Skeletal muscle tissue (tissue), 4 donors: ENCODE data around the gene TXNDC17. TPM values are rescaled to one million over a fixed set of nuclear protein-coding genes. Genes with fewer than 3 reads are reported as not detected.
"Not testable (repeated sequence)": the region's sequence is repeated elsewhere in the genome, so short reads cannot be mapped to it uniquely, and the experiment has no call there.

Experiments
- H3K27ac ChIP-seq: one replicate; pipeline ENCODE4 v1.7.0; 2013; ENCODE audit warnings: mild to moderate bottlenecking, low read depth, low read length, inconsistent platforms
- H3K27me3 ChIP-seq, 3 donors: one replicate each; pipeline ENCODE4 v1.7.0; 2013; ENCODE audit warnings: low read length in 3 of 3; ENCODE audit not compliant: control insufficient read depth in 3 of 3, insufficient read depth in 3 of 3
- H3K36me3 ChIP-seq, 3 donors: one replicate each; pipeline ENCODE4 v1.7.0; 2013; ENCODE audit warnings: low read length in 3 of 3; ENCODE audit not compliant: control insufficient read depth in 3 of 3, insufficient read depth in 3 of 3
- H3K4me1 ChIP-seq, 3 donors: one replicate each; pipeline ENCODE4 v1.7.0; 2013; ENCODE audit warnings: low read length in 3 of 3, mild to moderate bottlenecking in 3 of 3; ENCODE audit not compliant: control insufficient read depth in 3 of 3, insufficient read depth in 3 of 3
- H3K4me3 ChIP-seq, 3 donors: one replicate each; pipeline ENCODE4 v1.7.0; 2013; ENCODE audit warnings: low read length in 3 of 3
- H3K9ac ChIP-seq, 3 donors: one replicate each; pipeline ENCODE4 v1.7.0; 2013; ENCODE audit warnings: low read length in 3 of 3, mild to moderate bottlenecking in 3 of 3, moderate library complexity in 2 of 3, low read depth in 1 of 3
- H3K9me3 ChIP-seq, 3 donors: one replicate each; pipeline ENCODE4 v1.7.0; 2013; ENCODE audit warnings: low read length in 3 of 3; ENCODE audit not compliant: control insufficient read depth in 3 of 3
- total RNA-seq: library from RNA; depleted of rRNA; stranded (reverse); fragments of >200 nt; gene quantifications from one replicate; pipeline ENCODE4 v1.2.3, GENCODE V29; 2014
- donor health status: Osteomylitis.

TXNDC17 gene
- total RNA-seq, 1 donor from 2014 or later = 8.4 TPM

GRCh38 chr17:6657633-6658287, 16.9 kb downstream of the TXNDC17 start:
- Histone ChIP-seq H3K9me3 (no peaks in the 10 kb centered on the region), H3K36me3 (no peaks in the 10 kb centered on the region), H3K4me1 (peaks cover 5 to 15% (median 7%) of the 10 kb centered on the region in 3 donors), H3K27ac (no peak overlapping the region), H3K9ac (no peak overlapping the region), H3K4me3 (no peak overlapping the region), H3K27me3 (peaks cover 38 to 60% (median 45%) of the 10 kb centered on the region in 3 donors)

DNA sequence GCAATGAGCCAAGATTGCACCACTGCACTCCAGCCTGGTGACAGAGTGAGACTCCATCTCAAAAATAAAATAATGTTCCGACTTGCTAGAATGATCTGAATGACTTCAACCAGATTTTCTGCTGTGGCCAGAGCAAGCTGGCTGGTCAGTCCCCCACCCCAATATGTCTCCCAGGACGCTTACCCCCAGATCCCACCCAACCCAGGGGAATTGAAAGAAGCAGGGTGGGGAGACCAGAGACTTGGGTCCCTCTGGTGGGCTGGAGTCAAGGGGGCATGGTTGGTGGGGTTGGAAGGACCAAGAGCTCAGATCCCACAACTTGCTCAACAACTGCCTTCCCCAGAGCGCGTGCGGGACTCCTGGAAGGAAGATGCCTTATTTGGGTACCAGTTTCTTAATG, 17.6 kb downstream of the TXNDC17 start:
- peaks cover 38 to 57% (median 45%) of the 10 kb centered on the region in 3 donors for H3K27me3 ChIP-seq
- H3K9me3 ChIP-seq = not testable (repeated sequence)

DNA sequence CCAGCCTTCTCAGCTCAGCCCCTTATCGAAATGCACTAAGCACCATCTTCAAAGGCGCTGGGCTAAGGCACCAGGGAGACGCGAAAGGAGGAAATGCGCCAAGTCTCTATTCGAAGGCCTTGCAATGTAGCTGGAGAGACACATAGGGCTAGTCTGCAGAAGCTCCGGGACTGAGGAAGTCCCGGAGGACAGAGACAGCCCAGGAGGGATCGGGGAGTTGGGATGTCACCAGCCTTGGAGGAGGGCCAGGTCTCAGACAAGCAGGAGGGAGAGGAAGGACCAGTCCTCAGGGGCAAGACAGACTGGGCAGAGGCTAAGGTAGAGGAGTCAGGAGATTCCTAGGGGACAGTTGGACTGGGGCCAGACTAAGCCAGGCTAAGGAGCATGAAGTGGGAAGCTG, 19.2 kb downstream of the TXNDC17 start:
- Histone ChIP-seq H3K36me3 (no peaks in the 10 kb centered on the region), H3K9me3 (no peaks in the 10 kb centered on the region), H3K27me3 (peaks cover 31 to 42% (median 35%) of the 10 kb centered on the region in 3 donors), H3K4me1 (peaks cover 0 to 2% (median 1%) of the 10 kb centered on the region in 3 donors), H3K9ac (no peak overlapping the region), H3K4me3 (no peak overlapping the region), H3K27ac (no peak overlapping the region)

More for the DNA sequence above, 17.6 kb downstream of the TXNDC17 start:
- H3K9ac ChIP-seq, H3K36me3 ChIP-seq, H3K4me3 ChIP-seq, H3K4me1 ChIP-seq, H3K27ac ChIP-seq: not testable (repeated sequence)

DNA sequence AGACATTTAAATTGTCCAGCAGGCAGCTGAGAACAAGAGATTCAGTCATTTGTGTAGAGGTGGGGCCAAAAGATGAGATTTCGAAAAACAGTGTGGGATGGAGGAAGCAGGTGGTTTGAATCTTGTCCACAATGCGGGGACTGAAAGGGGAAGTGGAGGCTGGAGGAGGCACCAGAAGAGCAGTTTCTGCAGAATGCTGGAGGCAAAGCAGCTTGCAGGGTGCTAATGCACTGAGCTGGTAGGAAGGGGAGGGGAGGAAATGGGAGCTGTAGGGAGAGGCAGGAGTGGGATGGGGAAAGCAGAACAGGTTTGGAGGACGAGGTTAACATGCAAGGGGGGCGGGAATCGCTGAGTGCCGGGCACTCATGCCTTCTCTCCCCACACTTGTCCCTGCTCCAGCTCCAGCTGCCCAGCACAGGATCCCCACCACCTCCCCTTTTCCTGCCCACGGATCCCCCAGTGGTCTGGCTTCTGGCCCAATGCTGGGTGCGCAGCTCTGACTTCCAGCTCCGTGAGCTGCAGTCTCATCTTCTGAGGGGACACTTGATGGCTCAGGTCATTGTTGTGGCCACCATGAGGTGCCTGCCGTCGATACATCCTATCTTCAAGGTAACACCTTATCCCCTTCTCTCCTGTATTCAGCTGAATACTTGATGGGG, 20.1 kb downstream of the TXNDC17 start:
- Histone ChIP-seq H3K4me3 (no peak overlapping the region), H3K9me3 (no peaks in the 10 kb centered on the region), H3K9ac (no peak overlapping the region), H3K27me3 (peaks cover 26 to 37% (median 31%) of the 10 kb centered on the region in 3 donors), H3K36me3 (no peaks in the 10 kb centered on the region), H3K4me1 (no peaks in the 10 kb centered on the region), H3K27ac (no peak overlapping the region)

- peaks cover 26 to 37% (median 31%) of the 10 kb centered on the region in 3 donors for H3K27me3 ChIP-seq
Measured at GRCh38 chr17:6661464-6661848, 20.6 kb downstream of the TXNDC17 start.

GRCh38 chr17:6663200-6663599, 22.3 kb downstream of the TXNDC17 start:
- H3K9me3 ChIP-seq, H3K4me1 ChIP-seq, H3K4me3 ChIP-seq, H3K27ac ChIP-seq, H3K36me3 ChIP-seq, H3K9ac ChIP-seq: not testable (repeated sequence)
- H3K27me3 ChIP-seq = peaks cover 25 to 34% (median 26%) of the 10 kb centered on the region in 3 donors

More at GRCh38 chr17:6661464-6661848, 20.6 kb downstream of the TXNDC17 start:
- Histone ChIP-seq H3K9me3 (no peaks in the 10 kb centered on the region), H3K4me3 (no peak overlapping the region), H3K4me1 (no peaks in the 10 kb centered on the region), H3K36me3 (no peaks in the 10 kb centered on the region), H3K27ac (no peak overlapping the region), H3K9ac (no peak overlapping the region)

GRCh38 chr17:6666077-6666521, 25.2 kb downstream of the TXNDC17 start:
- Histone ChIP-seq H3K27ac (no peak overlapping the region), H3K27me3 (peaks cover 5 to 30% (median 20%) of the 10 kb centered on the region in 3 donors), H3K4me1 (no peaks in the 10 kb centered on the region), H3K4me3 (no peak overlapping the region), H3K9me3 (no peaks in the 10 kb centered on the region), H3K36me3 (no peaks in the 10 kb centered on the region), H3K9ac (no peak overlapping the region)

DNA sequence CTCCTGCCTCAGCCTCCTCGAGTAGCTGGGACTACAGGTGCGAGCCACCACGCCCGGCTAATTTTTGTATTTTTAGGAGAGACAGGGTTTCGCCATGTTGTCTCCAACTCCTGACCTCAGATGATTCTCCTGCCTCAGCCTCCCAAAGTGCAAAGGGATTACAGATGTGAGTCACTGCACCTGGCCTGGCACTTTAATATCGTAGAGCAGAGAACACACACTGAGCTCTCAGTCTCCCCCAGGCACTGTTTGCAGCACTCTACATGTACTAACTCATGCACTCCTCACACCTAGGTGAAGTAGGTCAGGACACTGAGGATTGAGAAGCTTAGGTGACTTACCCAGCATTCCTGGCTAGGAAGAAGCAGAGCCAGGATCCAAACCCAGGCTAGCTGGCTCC, 25.7 kb downstream of the TXNDC17 start:
- Histone ChIP-seq H3K4me1 (no peaks in the 10 kb centered on the region), H3K27ac (no peak overlapping the region), H3K27me3 (peaks cover 3 to 30% (median 23%) of the 10 kb centered on the region in 3 donors), H3K9me3 (no peaks in the 10 kb centered on the region), H3K4me3 (no peak overlapping the region), H3K9ac (no peak overlapping the region), H3K36me3 (no peaks in the 10 kb centered on the region)

GRCh38 chr17:6667516-6667915, 26.7 kb downstream of the TXNDC17 start:
- no peaks in the 10 kb centered on the region for H3K9me3 ChIP-seq
- no peak overlapping the region for H3K9ac ChIP-seq
- no peaks in the 10 kb centered on the region for H3K4me1 ChIP-seq
- H3K36me3 ChIP-seq = no peaks in the 10 kb centered on the region
- peaks cover 6 to 31% (median 20%) of the 10 kb centered on the region in 3 donors for H3K27me3 ChIP-seq
- H3K4me3 ChIP-seq = no peak overlapping the region
- H3K27ac ChIP-seq = no peak overlapping the region

DNA sequence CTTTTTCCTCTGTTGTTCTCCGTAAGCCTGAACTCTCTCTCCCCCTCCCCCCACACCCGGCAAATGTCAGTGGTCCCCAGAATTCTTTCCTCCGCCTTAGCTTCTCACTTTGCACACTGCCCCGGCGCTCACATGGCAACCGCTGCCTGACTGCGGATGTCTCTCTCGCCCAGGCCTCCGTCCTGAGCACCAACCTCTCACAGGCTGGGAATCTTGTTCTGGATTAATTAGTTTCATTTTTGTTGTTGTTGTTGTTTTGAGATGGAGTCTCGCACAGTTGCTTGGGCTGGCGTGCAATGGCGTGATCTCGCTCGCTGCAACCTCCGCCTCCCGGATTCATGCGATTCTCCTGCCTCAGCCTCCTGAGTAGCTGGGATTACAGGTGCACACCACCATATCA, 27.4 kb downstream of the TXNDC17 start:
- H3K4me3 ChIP-seq = no peak overlapping the region
- H3K4me1 ChIP-seq = no peaks in the 10 kb centered on the region
- H3K27me3 ChIP-seq = peaks cover 6 to 31% (median 20%) of the 10 kb centered on the region in 3 donors
- no peaks in the 10 kb centered on the region for H3K9me3 ChIP-seq
- H3K36me3 ChIP-seq = no peaks in the 10 kb centered on the region
- H3K9ac ChIP-seq = no peak overlapping the region
- no peak overlapping the region for H3K27ac ChIP-seq
